BLaER1 (cell line): Measurements from ENCODE around the gene OTUD4.

Source experiments
- H3K27ac ChIP-seq: shearing (Covaris generic); formaldehyde crosslinking; 2 replicates; pipeline ENCODE4 v1.8.1; 2022
- H3K27me3 ChIP-seq: shearing (Covaris generic); formaldehyde crosslinking; 2 replicates; pipeline ENCODE4 v1.8.1; 2022
- H3K36me3 ChIP-seq: shearing (Covaris generic); formaldehyde crosslinking; 2 replicates; pipeline ENCODE4 v1.8.1; 2022
- H3K4me1 ChIP-seq: shearing (Covaris generic); formaldehyde crosslinking; 2 replicates; pipeline ENCODE4 v1.8.1; 2022
- H3K4me2 ChIP-seq: shearing (Covaris generic); formaldehyde crosslinking; 2 replicates; pipeline ENCODE4 v1.8.1; 2022
- H3K4me3 ChIP-seq: shearing (Covaris generic); formaldehyde crosslinking; 2 replicates; pipeline ENCODE4 v1.8.1; 2022
- H3K9ac ChIP-seq: shearing (Covaris generic); formaldehyde crosslinking; 2 replicates; pipeline ENCODE4 v1.8.1; 2022
- H3K9me3 ChIP-seq: shearing (Covaris generic); formaldehyde crosslinking; 2 replicates; pipeline ENCODE4 v1.8.1; 2022
- H4K20me1 ChIP-seq: shearing (Covaris generic); formaldehyde crosslinking; 2 replicates; pipeline ENCODE4 v1.8.1; 2022
- Cebpa-rat ChIP-seq: shearing (Covaris generic); IDR thresholded peaks from 2 replicates; pipeline ENCODE4 v1.8.1; 2022

OTUD4 gene

DNA sequence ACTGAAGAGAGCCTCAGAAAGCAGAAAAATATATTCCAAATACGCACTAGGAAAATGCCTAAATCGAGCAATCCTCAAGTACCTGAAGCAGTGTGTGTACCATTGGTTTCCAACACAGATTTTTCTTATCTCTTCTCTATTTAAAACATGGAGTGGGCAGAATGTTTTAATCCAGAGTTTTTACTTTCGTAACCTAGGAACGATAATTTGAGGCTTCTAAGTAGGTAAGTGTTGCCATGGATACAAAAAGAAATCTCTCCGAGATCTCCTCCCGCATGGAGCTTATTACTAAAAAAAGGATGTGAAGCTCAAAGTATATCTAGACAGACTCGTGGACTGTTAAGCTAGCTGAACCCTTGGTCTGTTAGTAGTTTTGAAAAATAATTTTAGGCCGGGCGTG lies 23.0 kb upstream of the OTUD4 start:
- Histone ChIP-seq H3K27ac (no peak overlapping the region), H3K4me2 (no peak overlapping the region), H4K20me1 (no peaks in the 10 kb centered on the region), H3K9ac (no peak overlapping the region), H3K4me3 (no peak overlapping the region), H3K9me3 (0 out of 2 replicates have a peak, but pooled peaks cover 5% of the 10 kb centered on the region), H3K27me3 (no peaks in the 10 kb centered on the region), H3K4me1 (no peaks in the 10 kb centered on the region), H3K36me3 (no peaks in the 10 kb centered on the region)
- TF ChIP-seq Cebpa-rat: no peak

DNA sequence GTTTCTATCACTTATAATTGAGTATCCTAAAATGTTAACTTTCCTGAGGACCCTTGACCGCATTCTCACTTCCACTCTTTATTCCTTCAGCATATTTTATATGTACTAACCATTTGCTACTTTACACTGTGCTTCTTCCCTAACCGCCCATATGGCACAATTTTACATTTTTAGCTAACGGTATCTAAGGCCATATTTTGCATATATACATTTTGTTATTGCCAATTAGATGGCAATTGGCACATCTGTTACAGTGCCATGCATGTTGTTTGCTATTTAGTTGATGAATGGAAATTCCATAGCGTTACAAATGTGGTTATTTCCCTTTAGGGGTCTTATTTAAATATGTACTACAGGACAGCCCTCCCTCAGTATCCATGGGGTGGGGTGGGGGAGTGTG lies 20.0 kb upstream of the OTUD4 start:
- no peak for TF ChIP-seq Cebpa-rat
- H3K4me3 ChIP-seq: no peak overlapping the region

DNA sequence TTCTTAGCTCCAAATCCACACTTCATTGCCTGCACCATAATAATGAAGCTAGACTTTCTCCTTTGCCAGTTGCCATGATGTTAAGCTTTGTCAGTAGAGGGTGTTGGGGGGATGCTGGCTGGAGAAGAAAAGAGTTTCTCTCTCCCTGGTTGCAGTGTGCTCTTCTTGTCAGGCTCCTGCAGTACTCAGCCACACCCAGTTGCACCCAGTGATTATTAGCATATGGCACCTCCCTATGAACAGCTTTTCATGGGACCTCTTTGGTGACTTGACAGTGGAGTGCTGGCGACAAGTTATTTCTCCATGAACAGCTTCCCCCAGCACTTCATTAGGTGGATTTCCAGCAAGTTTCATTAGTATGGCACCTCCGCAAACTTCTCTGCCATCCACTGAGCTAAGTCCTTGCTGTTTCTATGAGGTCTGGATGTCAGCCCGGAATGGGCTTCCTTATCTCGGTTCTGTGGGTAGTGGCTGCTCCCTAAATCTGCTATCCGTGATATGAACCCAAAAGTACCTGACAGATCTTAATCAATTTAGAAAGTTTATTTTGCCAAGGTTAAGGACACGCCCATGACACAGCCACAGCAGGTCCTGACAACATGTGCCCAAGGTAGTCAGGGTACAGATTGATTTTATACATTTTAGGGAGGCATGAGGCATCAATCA lies 18.8 kb upstream of the OTUD4 start:
- Histone ChIP-seq H3K4me3 (no peak overlapping the region), H3K36me3 (no peaks in the 10 kb centered on the region), H3K9me3 (no peaks in the 10 kb centered on the region), H3K4me2 (no peak overlapping the region), H3K27ac (no peak overlapping the region), H4K20me1 (no peaks in the 10 kb centered on the region), H3K9ac (no peak overlapping the region), H3K27me3 (no peaks in the 10 kb centered on the region), H3K4me1 (peaks cover 10% of the 10 kb centered on the region)
- TF ChIP-seq Cebpa-rat: no peak

More for the DNA sequence above, 20.0 kb upstream of the OTUD4 start:
- Histone ChIP-seq H3K27me3 (no peaks in the 10 kb centered on the region), H3K36me3 (no peaks in the 10 kb centered on the region), H4K20me1 (no peaks in the 10 kb centered on the region), H3K9ac (no peak overlapping the region), H3K4me1 (peaks cover 3% of the 10 kb centered on the region), H3K9me3 (no peaks in the 10 kb centered on the region), H3K27ac (no peak overlapping the region), H3K4me2 (no peak overlapping the region)

- Histone ChIP-seq H3K36me3 (no peaks in the 10 kb centered on the region), H3K9ac (no peak overlapping the region), H3K27me3 (no peaks in the 10 kb centered on the region), H3K4me3 (no peak overlapping the region), H3K9me3 (no peaks in the 10 kb centered on the region), H3K4me2 (no peak overlapping the region), H3K27ac (no peak overlapping the region), H4K20me1 (no peaks in the 10 kb centered on the region), H3K4me1 (peaks cover 10% of the 10 kb centered on the region)
- TF ChIP-seq Cebpa-rat: no peak
Measured at GRCh38 chr4:145196747-145197146, 16.4 kb upstream of the OTUD4 start.

DNA sequence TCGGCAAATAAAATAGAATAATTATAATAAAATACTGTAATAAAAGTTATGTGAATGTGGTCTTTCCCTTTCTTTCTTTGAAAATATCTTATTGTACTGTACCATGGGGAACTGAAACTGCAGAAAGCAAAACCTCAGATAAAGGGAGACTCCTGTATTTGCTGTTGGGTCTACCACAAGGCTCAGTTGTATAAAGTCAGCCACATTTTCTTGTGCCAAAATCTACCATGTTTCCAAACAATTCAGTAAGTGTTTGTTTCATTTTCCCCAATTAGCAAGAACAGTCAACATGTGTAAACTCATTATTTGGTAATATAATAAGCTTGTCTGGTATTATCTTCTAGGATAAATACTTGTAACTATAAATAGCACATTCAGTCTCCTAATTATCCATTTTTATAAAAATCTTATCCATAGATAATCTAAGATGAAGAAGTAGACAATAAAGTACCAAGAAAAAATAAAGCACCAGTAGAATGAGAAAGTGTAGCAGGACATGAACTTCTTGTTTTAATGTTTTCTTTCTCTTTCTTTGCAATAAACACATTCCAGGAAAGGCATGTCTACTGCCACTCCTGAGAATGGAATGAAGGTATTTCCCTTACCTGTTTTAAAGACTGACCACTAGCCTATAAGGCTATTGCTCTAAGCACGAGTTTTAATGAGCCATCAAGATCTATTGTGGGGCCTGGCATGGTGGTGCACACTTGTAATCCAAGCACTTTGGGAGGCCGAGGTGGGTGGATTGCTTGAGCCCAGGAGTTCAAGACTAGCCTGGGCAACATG lies 15.0 kb upstream of the OTUD4 start:
- no peak for TF ChIP-seq Cebpa-rat
- Histone ChIP-seq H3K36me3 (no peaks in the 10 kb centered on the region), H4K20me1 (no peaks in the 10 kb centered on the region), H3K27me3 (no peaks in the 10 kb centered on the region), H3K9me3 (no peaks in the 10 kb centered on the region), H3K27ac (no peak overlapping the region), H3K4me3 (no peak overlapping the region), H3K4me1 (peaks cover 10% of the 10 kb centered on the region), H3K4me2 (no peak overlapping the region), H3K9ac (no peak overlapping the region)

GRCh38 chr4:145189981-145190380 lies 9.6 kb upstream of the OTUD4 start:
- no peak overlapping the region for H3K4me2 ChIP-seq
- H3K27me3 ChIP-seq: no peaks in the 10 kb centered on the region
- H3K4me1 ChIP-seq: peaks cover 3% of the 10 kb centered on the region
- no peaks in the 10 kb centered on the region for H3K9me3 ChIP-seq
- H3K9ac ChIP-seq: no peak overlapping the region
- H4K20me1 ChIP-seq: no peaks in the 10 kb centered on the region
- no peak for TF ChIP-seq Cebpa-rat
- H3K36me3 ChIP-seq: no peaks in the 10 kb centered on the region
- no peak overlapping the region for H3K4me3 ChIP-seq
- no peak overlapping the region for H3K27ac ChIP-seq

DNA sequence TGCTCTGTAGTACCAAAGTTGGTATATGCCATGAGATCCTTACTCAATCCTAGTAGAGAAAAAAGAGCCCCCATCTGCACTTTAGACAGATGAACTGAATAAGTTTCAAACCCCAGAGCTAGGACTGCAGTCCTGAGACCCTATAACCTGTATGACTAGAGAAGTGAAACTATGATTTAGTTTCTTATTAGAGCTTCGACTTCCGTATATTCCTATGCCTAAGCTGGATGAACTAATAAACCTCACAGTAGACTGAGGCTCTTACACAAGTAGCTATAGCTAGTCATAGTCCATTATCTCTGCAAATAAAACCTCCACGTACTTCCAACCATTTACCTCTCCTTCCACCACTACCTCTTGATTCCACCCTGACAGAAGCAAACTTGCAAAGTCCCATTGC lies 6.3 kb upstream of the OTUD4 start:
- no peaks in the 10 kb centered on the region for H4K20me1 ChIP-seq
- H3K36me3 ChIP-seq: no peaks in the 10 kb centered on the region
- H3K9ac ChIP-seq: no peak overlapping the region
- peaks cover 8% of the 10 kb centered on the region for H3K4me1 ChIP-seq
- H3K9me3 ChIP-seq: no peaks in the 10 kb centered on the region
- H3K27ac ChIP-seq: no peak overlapping the region
- H3K4me3 ChIP-seq: no peak overlapping the region
- no peaks in the 10 kb centered on the region for H3K27me3 ChIP-seq
- TF ChIP-seq Cebpa-rat: no peak
- H3K4me2 ChIP-seq: no peak overlapping the region

- no peak for TF ChIP-seq Cebpa-rat
- peaks cover 7% of the 10 kb centered on the region for H4K20me1 ChIP-seq
- no peak overlapping the region for H3K27ac ChIP-seq
- no peaks in the 10 kb centered on the region for H3K36me3 ChIP-seq
- no peaks in the 10 kb centered on the region for H3K27me3 ChIP-seq
- H3K9ac ChIP-seq: no peak overlapping the region
- H3K9me3 ChIP-seq: no peaks in the 10 kb centered on the region
- no peak overlapping the region for H3K4me2 ChIP-seq
- H3K4me1 ChIP-seq: peaks cover 17% of the 10 kb centered on the region
- H3K4me3 ChIP-seq: no peak overlapping the region
Measured at GRCh38 chr4:145183581-145183980, 3.2 kb upstream of the OTUD4 start.

- H3K9me3 ChIP-seq: no peaks in the 10 kb centered on the region
- H3K4me3 ChIP-seq: no peak overlapping the region
- peaks cover 13% of the 10 kb centered on the region for H4K20me1 ChIP-seq
- no peaks in the 10 kb centered on the region for H3K36me3 ChIP-seq
- TF ChIP-seq Cebpa-rat: no peak
- no peak overlapping the region for H3K9ac ChIP-seq
- no peaks in the 10 kb centered on the region for H3K27me3 ChIP-seq
- H3K4me1 ChIP-seq: peaks cover 21% of the 10 kb centered on the region
- H3K27ac ChIP-seq: no peak overlapping the region
- H3K4me2 ChIP-seq: no peak overlapping the region
Measured at GRCh38 chr4:145183023-145183422, 2.6 kb upstream of the OTUD4 start.

DNA sequence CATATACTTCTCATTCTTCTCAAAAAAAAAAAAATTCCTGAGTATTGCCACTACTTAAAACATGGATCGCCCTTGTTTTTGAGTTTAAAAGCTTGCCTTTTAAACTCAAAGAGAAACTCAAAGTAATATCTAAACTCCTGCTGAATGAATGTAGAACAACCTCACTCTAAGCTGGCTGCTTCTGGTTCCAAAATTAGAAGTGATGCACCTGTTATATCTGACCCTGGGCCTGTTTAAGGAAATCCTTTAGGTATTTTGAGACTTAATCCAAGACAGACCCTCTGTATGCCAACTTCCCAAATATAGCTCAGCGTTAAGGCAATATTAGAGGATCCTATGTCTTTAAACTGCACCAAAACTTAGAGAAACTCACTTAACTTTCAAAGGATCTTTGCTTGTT lies 1.8 kb upstream of the OTUD4 start:
- Histone ChIP-seq H3K9ac (no peak overlapping the region), H3K36me3 (no peaks in the 10 kb centered on the region), H3K4me1 (peaks cover 29% of the 10 kb centered on the region), H3K4me3 (no peak overlapping the region), H3K9me3 (no peaks in the 10 kb centered on the region), H3K27ac (no peak overlapping the region), H4K20me1 (peaks cover 21% of the 10 kb centered on the region), H3K27me3 (no peaks in the 10 kb centered on the region), H3K4me2 (no peak overlapping the region)
- no peak for TF ChIP-seq Cebpa-rat
